ENCODE measurements around the gene KLRC3.

- TF ChIP-seq, protein P1, sequence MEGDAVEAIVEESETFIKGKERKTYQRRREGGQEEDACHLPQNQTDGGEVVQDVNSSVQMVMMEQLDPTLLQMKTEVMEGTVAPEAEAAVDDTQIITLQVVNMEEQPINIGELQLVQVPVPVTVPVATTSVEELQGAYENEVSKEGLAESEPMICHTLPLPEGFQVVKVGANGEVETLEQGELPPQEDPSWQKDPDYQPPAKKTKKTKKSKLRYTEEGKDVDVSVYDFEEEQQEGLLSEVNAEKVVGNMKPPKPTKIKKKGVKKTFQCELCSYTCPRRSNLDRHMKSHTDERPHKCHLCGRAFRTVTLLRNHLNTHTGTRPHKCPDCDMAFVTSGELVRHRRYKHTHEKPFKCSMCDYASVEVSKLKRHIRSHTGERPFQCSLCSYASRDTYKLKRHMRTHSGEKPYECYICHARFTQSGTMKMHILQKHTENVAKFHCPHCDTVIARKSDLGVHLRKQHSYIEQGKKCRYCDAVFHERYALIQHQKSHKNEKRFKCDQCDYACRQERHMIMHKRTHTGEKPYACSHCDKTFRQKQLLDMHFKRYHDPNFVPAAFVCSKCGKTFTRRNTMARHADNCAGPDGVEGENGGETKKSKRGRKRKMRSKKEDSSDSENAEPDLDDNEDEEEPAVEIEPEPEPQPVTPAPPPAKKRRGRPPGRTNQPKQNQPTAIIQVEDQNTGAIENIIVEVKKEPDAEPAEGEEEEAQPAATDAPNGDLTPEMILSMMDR (IDR thresholded peaks at IDR 0.05), result no peak
- TF ChIP-seq EP300 (IDR thresholded peaks at IDR 0.05), result no peak
- TF ChIP-seq POLR2A (IDR thresholded peaks at IDR 0.05), result no peak
These were observed 58.1 kb downstream of the KLRC3 start for GRCh38 chr12:10362325-10362724.
